SK-N-MC (cell line): Measurements from ENCODE around the gene FZD7.

Experiments
- EZH2 ChIP-seq: fragments of 200-600 bp; sonication (generic); IDR thresholded peaks from one replicate; pipeline ENCODE4 v1.6.1; 2017; ENCODE audit warnings: antibody characterized with exemption
- FOXP2 ChIP-seq: optimal IDR thresholded peaks from 2 replicates; pipeline ENCODE3; 2011; ENCODE audit warnings: mild to moderate bottlenecking, moderate library complexity; ENCODE audit not compliant: insufficient read depth; ENCODE audit errors: extremely low read length, control extremely low read depth
- POLR2AphosphoS5 ChIP-seq: IDR thresholded peaks from 2 replicates; pipeline ENCODE4 v1.6.1; 2012; ENCODE audit warnings: mild to moderate bottlenecking, low read depth, low read length, borderline replicate concordance

DNA sequence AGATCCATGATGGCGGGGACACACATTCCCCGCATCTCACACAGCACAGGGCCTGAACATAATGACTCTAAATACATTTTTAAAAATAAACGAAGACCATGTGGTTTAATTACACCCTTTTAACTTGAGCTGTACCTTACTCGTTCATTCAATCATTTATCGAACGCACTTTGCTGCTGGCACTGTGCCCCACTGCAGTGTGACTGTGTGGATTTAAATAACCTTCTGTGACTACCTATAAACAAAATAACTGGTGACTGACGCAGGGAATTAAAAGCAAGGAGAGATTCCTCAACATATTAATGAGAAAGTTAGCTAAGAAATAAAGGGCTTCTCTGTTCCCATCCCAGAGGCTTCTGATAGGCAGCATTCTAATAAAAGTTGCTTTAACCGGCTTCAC lies 10.9 kb upstream of the FZD7 start:
- TF ChIP-seq FOXP2 (no peak), POLR2AphosphoS5 (no peak), EZH2 (no peak)
